NCI-H526 (cell line): ENCODE measurements around the gene FFAR3.
"Not testable (repeated sequence)": the region's sequence is repeated elsewhere in the genome, so short reads cannot be mapped to it uniquely, and the experiment has no call there.

Source experiments
- DNase-seq, 2 experiments: peaks; one replicate each; lab custom pipeline; 2025; lab: John Stamatoyannopoulos, UW

Gene FFAR3

DNA sequence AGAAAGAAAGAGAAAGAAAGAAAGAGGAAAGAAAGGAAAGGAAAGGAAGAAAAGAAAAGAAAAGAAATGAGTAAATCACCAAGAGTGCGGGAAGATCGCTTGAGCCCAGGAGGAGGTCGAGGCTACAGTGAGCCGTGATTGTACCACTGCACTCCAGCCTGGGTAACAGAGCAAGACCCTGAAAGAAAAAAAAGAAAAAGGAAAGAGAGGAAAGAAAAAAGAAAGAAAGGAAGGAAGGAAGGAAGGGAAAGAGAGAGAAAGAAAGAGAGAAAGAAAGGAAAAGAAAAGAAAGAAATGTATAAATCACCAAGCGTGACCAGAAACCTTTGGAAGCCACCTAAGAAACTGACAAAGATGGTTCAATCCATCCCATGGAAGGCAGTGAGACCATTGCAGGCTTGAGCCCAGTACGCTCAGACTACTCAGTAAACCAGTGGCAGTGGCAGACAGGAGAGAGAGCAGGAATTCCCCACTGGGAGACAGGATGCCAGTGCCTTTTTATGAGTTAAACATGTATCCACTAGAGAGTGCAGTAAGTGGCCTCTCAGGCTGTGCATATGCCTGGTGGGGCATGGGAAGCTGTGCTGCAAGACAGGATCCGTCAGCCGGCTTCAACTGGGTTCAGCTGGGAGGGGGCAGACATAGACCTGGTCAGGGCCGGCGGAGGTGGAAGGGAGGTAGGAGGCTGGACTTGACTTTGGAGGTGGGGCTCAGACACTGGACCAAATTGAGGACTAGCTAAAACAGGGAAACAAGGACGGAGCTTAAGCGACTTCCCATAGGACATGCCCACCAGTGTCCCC, 17.4 kb downstream of the FFAR3 start:
- peak in 1 of 2 experiments; percentile 35 for DNase-seq

DNA sequence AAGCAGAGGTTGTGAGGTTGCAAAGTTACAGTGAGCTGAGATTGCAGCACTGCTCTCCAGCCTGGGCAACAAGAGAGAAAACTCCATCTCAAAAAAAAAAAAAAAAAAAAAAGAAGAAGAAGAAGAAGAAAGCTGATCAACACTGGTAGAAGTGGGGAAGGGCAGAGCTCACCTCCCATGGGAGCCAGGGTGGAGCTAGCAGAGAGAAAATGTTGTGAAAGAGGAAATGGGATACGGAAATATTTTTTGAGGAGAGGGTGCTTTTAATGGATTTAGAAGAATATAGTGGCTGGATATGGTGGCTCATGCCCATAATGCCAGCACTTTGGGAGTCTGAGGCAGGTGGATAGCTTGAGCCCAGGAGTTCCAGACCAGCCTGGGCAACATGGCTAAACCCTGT, 19.4 kb downstream of the FFAR3 start:
- DNase-seq = no peak

- DNase-seq = no peak
Observed at GRCh38 chr19:35378356-35378755, 20.1 kb downstream of the FFAR3 start.

DNA sequence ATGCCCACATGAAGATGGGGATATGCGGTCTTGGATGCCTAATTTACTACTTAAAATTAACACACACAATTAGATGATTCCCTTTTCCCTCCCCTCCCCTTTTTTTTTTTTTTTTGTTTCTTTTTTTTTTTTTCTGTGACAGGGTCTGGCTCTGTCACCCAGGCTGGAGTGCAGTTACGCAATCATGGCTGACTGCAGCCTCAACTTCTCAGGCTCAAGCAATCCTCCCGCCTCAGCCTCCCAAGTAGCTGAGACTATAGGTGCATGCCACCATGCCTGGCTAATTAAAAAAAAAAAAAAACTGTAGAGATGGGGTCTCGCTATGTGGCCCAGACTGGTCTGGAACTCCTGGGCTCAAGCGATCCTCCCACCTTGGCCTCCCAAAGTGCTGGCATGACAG, 21.3 kb downstream of the FFAR3 start:
- not testable (repeated sequence) for DNase-seq

GRCh38 chr19:35379992-35380391, 21.7 kb downstream of the FFAR3 start:
- no peak for DNase-seq

- no peak for DNase-seq
Observed at GRCh38 chr19:35380450-35381124, 22.3 kb downstream of the FFAR3 start.

- no peak for DNase-seq
Observed at GRCh38 chr19:35381318-35381717, 23.1 kb downstream of the FFAR3 start.

DNA sequence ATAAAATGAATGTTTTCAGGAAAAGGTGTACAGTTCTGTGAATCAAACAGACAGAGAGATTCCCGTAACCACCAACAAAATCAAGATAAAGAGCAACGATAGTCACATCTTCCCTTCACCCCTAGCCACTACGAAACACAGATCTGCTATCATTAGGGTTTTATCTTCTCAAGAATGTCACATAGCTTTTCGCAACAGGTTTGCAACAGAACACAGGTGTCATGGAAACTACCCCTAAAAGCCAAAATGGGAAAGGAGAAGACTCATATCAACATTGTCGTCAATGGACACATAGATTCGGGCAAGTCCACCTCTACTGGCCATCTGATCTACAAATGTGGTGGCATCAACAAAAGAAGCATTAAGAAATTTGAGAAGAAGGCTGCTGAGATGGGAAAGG, 23.7 kb downstream of the FFAR3 start:
- DNase-seq = no peak

DNA sequence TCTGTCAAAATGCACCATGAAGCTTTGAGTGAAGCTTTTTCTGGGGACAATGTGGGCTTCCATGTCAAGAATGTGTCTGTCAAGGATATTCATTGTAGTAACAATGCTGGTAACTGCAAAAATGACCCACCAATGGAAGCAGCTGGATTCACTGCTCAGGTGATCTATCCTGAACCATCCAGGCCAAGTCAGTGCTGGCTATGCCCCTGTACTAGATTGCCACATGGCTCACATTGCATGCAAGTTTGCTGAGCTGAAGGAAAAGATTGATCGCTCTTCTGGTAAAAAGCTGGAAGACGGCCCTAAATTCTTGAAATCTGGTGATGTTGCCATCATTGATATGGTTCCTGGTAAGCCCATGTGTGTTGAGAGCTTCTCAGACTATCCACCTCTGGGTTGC, 25.3 kb downstream of the FFAR3 start:
- DNase-seq = no peak

GRCh38 chr19:35388277-35389054, 30.2 kb downstream of the FFAR3 start:
- no peak for DNase-seq

DNA sequence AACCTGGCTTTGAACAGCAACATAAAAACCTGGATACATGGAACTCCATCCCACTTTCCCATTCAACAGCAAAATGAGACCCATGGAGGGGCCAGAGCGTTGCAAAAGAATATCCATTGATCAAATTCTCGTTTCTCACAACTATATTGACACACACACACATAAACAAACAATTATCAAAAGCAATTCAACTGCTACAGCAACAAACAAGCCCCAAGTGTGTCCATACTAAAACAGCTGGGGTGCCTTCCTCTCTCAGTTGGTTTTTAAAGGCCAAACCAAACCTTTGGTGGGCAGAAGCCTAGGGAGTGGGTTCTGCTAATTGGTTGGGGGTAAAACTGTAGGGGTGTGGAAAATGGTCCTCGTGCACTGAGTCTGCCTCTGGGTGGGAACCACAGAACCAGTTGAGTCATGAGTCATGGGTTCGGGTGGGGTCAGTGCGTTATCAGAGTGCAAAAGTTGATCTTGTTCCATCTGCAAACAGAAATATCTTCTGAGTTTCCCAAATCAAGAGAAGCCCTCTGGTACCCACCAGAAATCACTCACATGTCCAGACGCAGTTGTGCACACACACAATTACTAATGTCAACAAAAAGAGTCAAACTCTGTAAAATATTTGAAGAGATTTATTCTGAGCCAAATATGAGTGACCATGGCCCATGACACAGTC, 31.1 kb downstream of the FFAR3 start:
- DNase-seq = no peak

DNA sequence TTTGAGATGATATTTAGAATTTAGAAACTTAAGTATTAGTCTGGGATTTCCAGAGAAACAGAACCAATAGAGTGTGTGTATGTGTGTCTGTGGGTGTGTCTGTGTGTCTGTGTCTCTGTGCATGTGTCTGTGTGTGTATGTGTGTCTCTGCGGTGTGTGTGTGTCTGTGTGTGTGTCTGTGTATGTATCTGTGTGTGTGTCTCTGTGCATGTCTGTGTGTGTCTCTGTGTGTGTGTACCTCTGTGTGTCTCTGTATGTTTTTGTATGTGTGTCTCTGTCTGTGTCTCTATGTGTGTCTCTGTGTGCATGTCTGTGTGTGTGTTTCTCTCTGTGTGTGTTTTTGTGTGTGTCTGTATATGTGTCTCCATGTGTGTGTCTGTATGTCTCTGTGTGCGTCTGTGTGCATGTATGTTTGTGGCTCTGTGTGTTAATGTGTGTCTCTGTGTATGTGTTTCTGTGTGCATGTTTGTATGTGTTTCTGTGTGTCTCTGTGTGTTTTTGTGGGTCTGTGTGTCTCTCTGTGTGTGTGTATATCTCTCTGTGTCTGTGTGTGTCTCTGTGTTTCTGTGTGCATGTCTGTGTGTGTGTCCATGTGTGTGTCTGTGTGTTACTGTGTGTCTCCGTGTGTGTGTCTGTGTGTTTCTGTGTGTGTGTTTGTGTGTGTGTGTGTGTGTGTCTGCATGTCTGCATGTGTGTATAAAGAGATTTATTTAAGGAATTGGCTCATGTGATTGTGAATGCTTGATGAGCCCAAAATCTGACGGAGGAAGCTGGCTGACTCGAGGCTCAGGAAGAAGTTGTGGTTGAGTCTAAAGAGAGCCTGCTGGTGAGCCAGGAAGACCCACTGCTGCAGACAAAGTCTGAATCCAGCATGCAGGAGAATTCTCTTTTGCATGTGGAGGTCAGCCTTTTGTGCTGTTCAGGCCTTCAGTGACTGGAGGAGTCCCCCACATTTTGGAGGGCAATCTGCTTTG, 34.8 kb downstream of the FFAR3 start:
- DNase-seq = no peak

GRCh38 chr19:35395382-35396199, 37.3 kb downstream of the FFAR3 start:
- peak; percentile 50 to 79 for DNase-seq

GRCh38 chr19:35396240-35396885, 38.1 kb downstream of the FFAR3 start:
- DNase-seq = no peak

GRCh38 chr19:35397064-35397463, 38.8 kb downstream of the FFAR3 start:
- no peak for DNase-seq

GRCh38 chr19:35398570-35398969, 40.3 kb downstream of the FFAR3 start:
- DNase-seq = no peak

- no peak for DNase-seq
Observed at GRCh38 chr19:35399231-35399630, 41.0 kb downstream of the FFAR3 start.

- DNase-seq = no peak
Observed at GRCh38 chr19:35399948-35400772, 41.9 kb downstream of the FFAR3 start.

DNA sequence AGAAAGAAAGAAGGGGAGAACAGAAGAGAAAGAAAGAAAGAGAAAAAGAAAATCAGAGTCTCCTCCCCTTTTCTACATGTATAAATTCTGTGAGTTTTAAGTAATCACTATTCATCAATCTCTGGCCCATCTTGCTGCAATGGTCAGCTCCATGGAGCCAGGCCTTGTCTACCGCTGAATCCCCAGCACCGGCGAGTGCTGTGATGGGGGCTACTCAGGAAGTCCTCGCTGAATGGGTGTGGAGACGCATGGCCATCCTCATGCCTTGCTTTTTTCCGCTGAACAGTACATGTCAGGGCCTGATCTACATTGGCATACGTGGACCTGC, 42.5 kb downstream of the FFAR3 start:
- DNase-seq = no peak
